Natural killer cell (primary cell): Measurements from ENCODE around the gene ZFP69. TPM values are rescaled to one million over a fixed set of nuclear protein-coding genes. Genes with fewer than 3 reads are reported as not detected.

Source experiments
- ATAC-seq, 3 donors: fragments of 150-1000 bp in 2 of 3; fragments of 200-7000 bp in 1 of 3; cut with Tn5 transposase; 1 replicate in 1 of 3; 2 replicates in 2 of 3; pipeline ENCODE4 v1.10.0; 2021; ENCODE audit warnings: mild to moderate bottlenecking in 2 of 3, moderate library complexity in 2 of 3
- DNase-seq, 2 donors: peaks; one replicate each; pipeline versions ENCODE4 v3.0.0 to v3.0.0-alpha.2; 2013 to 2021; ENCODE audit warnings: mixed read lengths in 1 of 2
- H3K27ac ChIP-seq: one replicate; pipeline ENCODE4 v1.5.1; 2013; ENCODE audit warnings: mild to moderate bottlenecking, low read length
- H3K27me3 ChIP-seq: one replicate; pipeline ENCODE4 v1.6.1; 2013; ENCODE audit warnings: low read length; ENCODE audit not compliant: control insufficient read depth, insufficient read depth
- H3K36me3 ChIP-seq: one replicate; pipeline ENCODE4 v1.6.1; 2013; ENCODE audit warnings: low read length; ENCODE audit not compliant: control insufficient read depth, insufficient read depth
- H3K4me1 ChIP-seq: one replicate; pipeline ENCODE4 v1.6.1; 2013; ENCODE audit warnings: low read length; ENCODE audit not compliant: control insufficient read depth, insufficient read depth
- H3K4me3 ChIP-seq: one replicate; pipeline ENCODE4 v1.5.1; 2013; ENCODE audit warnings: low read length
- H3K9me3 ChIP-seq: one replicate; pipeline ENCODE4 v1.6.1; 2013; ENCODE audit warnings: low read length; ENCODE audit not compliant: control insufficient read depth, insufficient read depth
- H3K27ac Mint-ChIP-seq, 2 donors: one replicate each; pipeline ENCODE4 v1.8.0; 2022; ENCODE audit warnings: mild to moderate bottlenecking in 2 of 2, mixed read lengths in 2 of 2, moderate library complexity in 1 of 2
- H3K27me3 Mint-ChIP-seq, 2 donors: one replicate each; pipeline ENCODE4 v1.8.0; 2022; ENCODE audit warnings: low read depth in 2 of 2, mixed read lengths in 2 of 2
- H3K36me3 Mint-ChIP-seq: one replicate; pipeline ENCODE4 v1.8.0; 2022; ENCODE audit warnings: mixed read lengths
- H3K4me1 Mint-ChIP-seq, 2 donors: one replicate each; pipeline ENCODE4 v1.8.0; 2022; ENCODE audit warnings: mixed read lengths in 2 of 2
- H3K4me3 Mint-ChIP-seq: one replicate; pipeline ENCODE4 v1.8.0; 2022; ENCODE audit warnings: mild to moderate bottlenecking, moderate library complexity, mixed read lengths
- H3K9me3 Mint-ChIP-seq, 2 donors: one replicate each; pipeline ENCODE4 v1.8.0; 2022; ENCODE audit warnings: mixed read lengths in 2 of 2
- CTCF ChIP-seq: fragments of 200-600 bp; IDR thresholded peaks from one replicate; pipeline ENCODE4 v1.8.0; 2022; ENCODE audit warnings: antibody characterized with exemption
- whole genome bisulfite sequencing: methylation state at CpG from one replicate; pipeline ENCODE4 v1.1.7; 2013; ENCODE audit warnings: missing lambda C conversion rate; ENCODE audit not compliant: insufficient coverage; 5-methylcytosine and 5-hydroxymethylcytosine counted together
- intact Hi-C: fragments of 100-400 bp; cut with micrococcal nuclease; formaldehyde crosslinking; loops from one replicate; pipeline ENCODE4 v1.14.2; 2022
- total RNA-seq, 4 donors: library from RNA; stranded (reverse); fragments of 120-200 nt in 1 of 4; gene quantifications; one replicate each; pipeline versions ENCODE4 v1.2.3 to v1.2.4, GENCODE V29; 2013 to 2022

Gene ZFP69
- total RNA-seq, 3 donors from 2014 or later (not counting 1 experiment from before 2014, with no cell fraction given) = 4.6 to 5.4 (median 4.6) TPM

GRCh38 chr1:40449684-40450494 is 27.2 kb upstream of the ZFP69 start, which contains the start of gene ZFP69B:
ZFP69B (plus strand) TSS chr1:40450476; CDS start chr1:40450962, 486 bp downstream.
- H3K9me3 ChIP-seq = peaks cover 9% of the 10 kb centered on the region
- peaks cover 12% of the 10 kb centered on the region for H3K4me1 ChIP-seq
- WGBS = under 1% methylated on average over 64 of the region's 64 CpGs
- H3K27ac ChIP-seq = peak within 1 kb of the TSS; percentile 75
- H3K4me3 Mint-ChIP-seq = peak within 1 kb of the TSS; percentile 90
- DNase-seq (peak; percentile 85 to 93), ATAC-seq (peak; percentile 77 to 90 (median 89))
- H3K9me3 Mint-ChIP-seq = peaks cover 0 to 3% of the 10 kb centered on the region in 2 donors
- no peak for TF ChIP-seq CTCF
- no peaks in the 10 kb centered on the region for H3K27me3 Mint-ChIP-seq
- H3K36me3 Mint-ChIP-seq = peaks cover 7% of the 10 kb centered on the region
- intact Hi-C loops = loop anchor here (1.0 to 10.0 kb wide), 3 partner anchors 27 to 55 kb away; partner anchors contain the start of genes EXO5 and ZFP69
- H3K4me3 ChIP-seq = peak within 1 kb of the TSS; percentile 59
- H3K27ac Mint-ChIP-seq = peak within 1 kb of the TSS; percentile 89 to 91
- H3K27me3 ChIP-seq = no peaks in the 10 kb centered on the region
- H3K36me3 ChIP-seq = no peaks in the 10 kb centered on the region
- peaks cover 20 to 24% of the 10 kb centered on the region in 2 donors for H3K4me1 Mint-ChIP-seq

GRCh38 chr1:40450495-40451237 is 26.4 kb upstream of the ZFP69 start:
- peak overlapping the region; percentile 89 to 91 for H3K27ac Mint-ChIP-seq
- H3K27ac ChIP-seq = peak overlapping the region; percentile 75
- no peaks in the 10 kb centered on the region for H3K27me3 ChIP-seq
- peaks cover 0 to 5% of the 10 kb centered on the region in 2 donors for H3K9me3 Mint-ChIP-seq
- peak; percentile 60 to 66 (median 66) for ATAC-seq
- H3K4me3 ChIP-seq = peak overlapping the region; percentile 59
- peak; percentile 58 to 81 for DNase-seq
- no peaks in the 10 kb centered on the region for H3K27me3 Mint-ChIP-seq
- H3K36me3 Mint-ChIP-seq = peaks cover 6% of the 10 kb centered on the region
- 26% methylated on average over 22 of the region's 22 CpGs for WGBS
- peak overlapping the region; percentile 90 for H3K4me3 Mint-ChIP-seq
- no peak for TF ChIP-seq CTCF
- peaks cover 20 to 24% of the 10 kb centered on the region in 2 donors for H3K4me1 Mint-ChIP-seq
- peaks cover 12% of the 10 kb centered on the region for H3K4me1 ChIP-seq
- intact Hi-C loops = loop anchor here (1.0 to 10.0 kb wide), 3 partner anchors 26 to 54 kb away; partner anchors contain the start of genes EXO5 and ZFP69
- peaks cover 9% of the 10 kb centered on the region for H3K9me3 ChIP-seq
- H3K36me3 ChIP-seq = no peaks in the 10 kb centered on the region

- Mint-ChIP-seq H3K9me3 (peaks cover under 1 to 7% of the 10 kb centered on the region in 2 donors), H3K27ac (peak overlapping the region; percentile 89 to 91), H3K4me3 (peak overlapping the region; percentile 90), H3K4me1 (peaks cover 20 to 24% of the 10 kb centered on the region in 2 donors), H3K27me3 (no peaks in the 10 kb centered on the region), H3K36me3 (peaks cover 6% of the 10 kb centered on the region)
- Histone ChIP-seq H3K27ac (peak overlapping the region; percentile 75), H3K4me1 (peaks cover 12% of the 10 kb centered on the region), H3K9me3 (peaks cover 9% of the 10 kb centered on the region), H3K36me3 (no peaks in the 10 kb centered on the region), H3K27me3 (no peaks in the 10 kb centered on the region), H3K4me3 (no peak overlapping the region)
- TF ChIP-seq CTCF = no peak
- 60% methylated on average over 1 of the region's 1 CpG for WGBS
- DNase-seq (no peak), ATAC-seq (no peak)
- intact Hi-C loops = loop anchor here (2.0 to 10.0 kb wide), 2 partner anchors 26 to 54 kb away; partner anchors contain the start of genes EXO5 and ZFP69
Measured at GRCh38 chr1:40451238-40451585, 25.9 kb upstream of the ZFP69 start.
